ENCODE results near the gene BBS9.

- TF ChIP-seq CTCF (conservative IDR thresholded peaks at IDR 0.05) (no peak), ZFX (IDR thresholded peaks at IDR 0.05) (no peak)
These were observed 42.0 kb upstream of the BBS9 start for GRCh38 chr7:33087356-33087755.

Measured in C4-2B (cell line).